ENCODE results near the gene SLIT3.

The SLIT3 gene

DNA sequence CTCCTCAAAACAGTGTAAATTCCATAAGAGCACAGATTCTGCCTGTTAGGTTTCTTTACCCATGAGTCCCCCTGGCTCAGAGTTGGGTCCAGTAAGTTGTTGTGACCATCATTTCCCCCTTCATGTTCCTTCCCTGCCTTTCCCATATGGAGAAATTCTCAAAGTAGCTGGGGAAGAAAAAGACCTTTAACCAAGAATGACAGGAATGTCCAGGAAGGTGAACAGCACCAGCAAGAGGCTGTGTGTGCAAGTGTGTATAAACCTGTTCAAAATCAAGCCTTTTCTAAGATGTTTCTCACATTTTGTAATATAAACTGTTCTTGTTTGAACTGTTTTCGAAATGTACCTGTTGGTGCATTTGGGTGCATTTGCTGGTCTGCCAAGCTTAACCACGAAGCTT is 238.2 kb downstream of the SLIT3 start:
- no peak for DNase-seq
- Histone ChIP-seq H3K9me3 (ENCODE audit: control insufficient read depth, low read length) (no peaks in the 10 kb centered on the region), H3K4me1 (ENCODE audit: control insufficient read depth, insufficient read depth, low read length, poor library complexity, severe bottlenecking) (no peaks in the 10 kb centered on the region), H3K27ac (ENCODE audit: insufficient read depth, low read length, poor library complexity, severe bottlenecking) (no peak overlapping the region), H3K36me3 (ENCODE audit: control insufficient read depth, insufficient read depth, low read length) (no peaks in the 10 kb centered on the region), H3K27me3 (replicated peaks; ENCODE audit: control insufficient read depth, insufficient read depth, low read length, poor library complexity, severe bottlenecking) (peaks cover 8% of the 10 kb centered on the region), H3K4me3 (ENCODE audit: insufficient read depth, low read depth, low read length, poor library complexity, severe bottlenecking) (no peak overlapping the region)

- Histone ChIP-seq H3K9me3 (ENCODE audit: control insufficient read depth, low read length) (no peaks in the 10 kb centered on the region), H3K27ac (ENCODE audit: insufficient read depth, low read length, poor library complexity, severe bottlenecking) (no peak overlapping the region), H3K27me3 (replicated peaks; ENCODE audit: control insufficient read depth, insufficient read depth, low read length, poor library complexity, severe bottlenecking) (no peaks in the 10 kb centered on the region), H3K4me1 (ENCODE audit: control insufficient read depth, insufficient read depth, low read length, poor library complexity, severe bottlenecking) (no peaks in the 10 kb centered on the region), H3K36me3 (ENCODE audit: control insufficient read depth, insufficient read depth, low read length) (no peaks in the 10 kb centered on the region), H3K4me3 (ENCODE audit: insufficient read depth, low read depth, low read length, poor library complexity, severe bottlenecking) (no peak overlapping the region)
- DNase-seq, result no peak
Measured at GRCh38 chr5:169054506-169054905, 246.4 kb downstream of the SLIT3 start.

DNA sequence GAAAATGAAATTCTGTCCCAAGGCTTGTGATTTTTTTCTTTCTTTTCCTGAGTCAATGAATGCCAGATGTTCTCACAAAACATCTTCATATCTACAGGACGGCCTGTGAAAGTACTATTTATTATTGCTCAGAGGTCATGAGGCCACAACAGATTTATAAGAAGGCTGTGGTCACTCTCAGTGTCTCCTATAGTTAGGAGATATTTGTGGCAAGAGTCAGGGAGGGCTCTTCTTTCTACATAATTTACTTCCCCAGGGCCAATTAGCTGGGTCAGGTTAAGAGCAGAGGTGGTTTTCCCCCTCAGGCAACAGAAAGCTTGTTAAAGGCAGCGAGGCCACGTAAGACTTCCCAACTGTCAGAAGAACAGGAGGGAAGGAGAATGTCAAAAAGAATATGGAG is 248.7 kb downstream of the SLIT3 start:
- no peak for DNase-seq
- H3K4me3 ChIP-seq (ENCODE audit: insufficient read depth, low read depth, low read length, poor library complexity, severe bottlenecking), result no peak overlapping the region
- no peaks in the 10 kb centered on the region for H3K9me3 ChIP-seq (ENCODE audit: control insufficient read depth, low read length)
- H3K27me3 ChIP-seq (replicated peaks; ENCODE audit: control insufficient read depth, insufficient read depth, low read length, poor library complexity, severe bottlenecking), result no peaks in the 10 kb centered on the region
- H3K36me3 ChIP-seq (ENCODE audit: control insufficient read depth, insufficient read depth, low read length), result no peaks in the 10 kb centered on the region
- H3K27ac ChIP-seq (ENCODE audit: insufficient read depth, low read length, poor library complexity, severe bottlenecking), result no peak overlapping the region
- H3K4me1 ChIP-seq (ENCODE audit: control insufficient read depth, insufficient read depth, low read length, poor library complexity, severe bottlenecking), result no peaks in the 10 kb centered on the region

- Histone ChIP-seq H3K4me3 (ENCODE audit: insufficient read depth, low read depth, low read length, poor library complexity, severe bottlenecking) (no peak overlapping the region), H3K4me1 (ENCODE audit: control insufficient read depth, insufficient read depth, low read length, poor library complexity, severe bottlenecking) (no peaks in the 10 kb centered on the region), H3K27me3 (replicated peaks; ENCODE audit: control insufficient read depth, insufficient read depth, low read length, poor library complexity, severe bottlenecking) (no peaks in the 10 kb centered on the region), H3K9me3 (ENCODE audit: control insufficient read depth, low read length) (no peaks in the 10 kb centered on the region), H3K27ac (ENCODE audit: insufficient read depth, low read length, poor library complexity, severe bottlenecking) (no peak overlapping the region), H3K36me3 (ENCODE audit: control insufficient read depth, insufficient read depth, low read length) (no peaks in the 10 kb centered on the region)
- no peak for DNase-seq
Measured at GRCh38 chr5:169051351-169051750, 249.6 kb downstream of the SLIT3 start.

DNA sequence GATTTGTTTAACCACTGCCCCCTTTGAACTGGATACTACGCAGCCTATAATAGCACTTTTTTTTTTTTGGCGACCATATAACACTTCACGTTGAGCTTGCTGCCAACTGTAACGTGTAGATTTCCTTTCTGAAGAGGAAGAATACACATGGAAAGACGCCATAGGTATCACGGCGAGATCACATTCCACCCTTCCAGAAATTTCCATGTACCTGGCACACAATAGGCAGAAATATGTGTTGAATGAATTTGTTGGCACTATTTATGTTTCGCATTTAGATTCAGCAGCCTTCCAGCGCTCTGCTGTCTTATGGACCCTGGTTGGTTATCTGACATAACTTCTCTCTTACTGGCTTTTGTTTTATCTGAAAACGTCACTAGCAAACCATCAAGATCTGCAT is 250.3 kb downstream of the SLIT3 start:
- no peak for DNase-seq
- no peaks in the 10 kb centered on the region for H3K36me3 ChIP-seq (ENCODE audit: control insufficient read depth, insufficient read depth, low read length)
- no peak overlapping the region for H3K4me3 ChIP-seq (ENCODE audit: insufficient read depth, low read depth, low read length, poor library complexity, severe bottlenecking)
- H3K4me1 ChIP-seq (ENCODE audit: control insufficient read depth, insufficient read depth, low read length, poor library complexity, severe bottlenecking), result no peaks in the 10 kb centered on the region
- no peaks in the 10 kb centered on the region for H3K27me3 ChIP-seq (replicated peaks; ENCODE audit: control insufficient read depth, insufficient read depth, low read length, poor library complexity, severe bottlenecking)
- no peaks in the 10 kb centered on the region for H3K9me3 ChIP-seq (ENCODE audit: control insufficient read depth, low read length)
- no peak overlapping the region for H3K27ac ChIP-seq (ENCODE audit: insufficient read depth, low read length, poor library complexity, severe bottlenecking)

DNA sequence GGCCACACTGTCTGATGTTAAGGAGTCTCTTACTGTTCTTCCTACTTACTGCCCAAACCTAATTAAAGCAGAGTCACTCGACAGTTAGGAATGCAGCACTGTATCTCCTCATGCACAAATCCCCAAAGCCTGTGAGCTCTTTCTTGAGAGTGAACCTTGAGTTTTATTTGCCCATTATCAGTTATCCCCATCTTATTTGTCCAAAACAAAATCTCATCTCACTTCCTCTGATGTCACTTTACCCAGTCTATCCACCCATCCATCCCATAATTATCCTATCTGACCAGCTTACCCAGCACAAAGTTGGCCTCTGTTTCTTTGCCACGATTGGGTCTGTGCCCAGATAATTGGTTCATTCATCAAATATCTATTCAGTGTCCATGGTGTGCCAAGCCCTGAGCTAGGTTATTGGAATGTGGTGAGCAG is 250.8 kb downstream of the SLIT3 start:
- Histone ChIP-seq H3K9me3 (ENCODE audit: control insufficient read depth, low read length) (no peaks in the 10 kb centered on the region), H3K27ac (ENCODE audit: insufficient read depth, low read length, poor library complexity, severe bottlenecking) (no peak overlapping the region), H3K36me3 (ENCODE audit: control insufficient read depth, insufficient read depth, low read length) (no peaks in the 10 kb centered on the region), H3K4me1 (ENCODE audit: control insufficient read depth, insufficient read depth, low read length, poor library complexity, severe bottlenecking) (no peaks in the 10 kb centered on the region), H3K27me3 (replicated peaks; ENCODE audit: control insufficient read depth, insufficient read depth, low read length, poor library complexity, severe bottlenecking) (no peaks in the 10 kb centered on the region), H3K4me3 (ENCODE audit: insufficient read depth, low read depth, low read length, poor library complexity, severe bottlenecking) (no peak overlapping the region)
- DNase-seq, result no peak

GRCh38 chr5:169049712-169050111 is 251.2 kb downstream of the SLIT3 start:
- no peak for DNase-seq
- Histone ChIP-seq H3K4me3 (ENCODE audit: insufficient read depth, low read depth, low read length, poor library complexity, severe bottlenecking) (no peak overlapping the region), H3K27ac (ENCODE audit: insufficient read depth, low read length, poor library complexity, severe bottlenecking) (no peak overlapping the region), H3K36me3 (ENCODE audit: control insufficient read depth, insufficient read depth, low read length) (no peaks in the 10 kb centered on the region), H3K27me3 (replicated peaks; ENCODE audit: control insufficient read depth, insufficient read depth, low read length, poor library complexity, severe bottlenecking) (no peaks in the 10 kb centered on the region), H3K4me1 (ENCODE audit: control insufficient read depth, insufficient read depth, low read length, poor library complexity, severe bottlenecking) (no peaks in the 10 kb centered on the region), H3K9me3 (ENCODE audit: control insufficient read depth, low read length) (no peaks in the 10 kb centered on the region)

DNA sequence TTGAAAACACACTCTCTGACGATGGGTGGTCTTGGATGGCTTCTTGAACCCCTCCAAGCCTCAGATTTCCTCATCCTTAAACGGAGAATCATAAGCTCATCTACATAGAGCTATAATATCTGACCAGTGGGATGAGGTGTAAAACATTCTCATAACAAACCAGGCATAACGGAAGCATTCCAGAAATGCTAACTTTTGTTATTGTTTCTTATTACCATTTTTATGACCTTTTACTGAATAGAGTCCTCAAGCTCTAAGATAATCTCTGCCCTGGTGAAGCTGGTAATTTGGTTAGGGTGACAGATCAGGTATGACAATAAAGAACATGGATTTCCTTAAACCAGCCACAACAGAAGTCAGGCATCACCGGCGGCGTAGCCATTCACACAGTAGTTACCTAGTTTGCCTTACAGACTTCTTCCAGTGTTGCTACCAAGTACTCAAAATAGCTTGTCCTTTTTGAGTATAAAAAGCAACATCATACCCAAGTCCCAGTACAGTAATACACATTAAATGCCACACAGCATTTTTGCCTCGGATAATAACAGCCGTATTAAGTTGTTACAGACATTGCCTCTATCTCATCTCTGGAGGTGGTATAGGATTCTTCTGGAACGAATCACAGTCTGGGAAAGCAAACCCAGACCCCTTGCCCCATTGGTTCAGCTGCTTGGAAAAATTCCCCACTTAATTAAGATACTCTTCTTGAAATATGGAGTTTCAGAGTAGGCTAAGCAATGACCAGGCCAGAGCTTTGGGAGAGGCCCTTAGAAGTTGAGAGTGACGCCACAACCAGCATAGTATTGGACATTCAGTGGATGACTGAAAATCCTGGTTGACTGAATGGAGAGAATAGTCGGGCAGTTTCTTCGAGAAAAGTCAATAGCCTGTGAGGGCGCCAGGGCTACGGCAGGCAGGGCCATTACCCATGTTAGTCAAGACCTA is 252.5 kb downstream of the SLIT3 start:
- DNase-seq, result no peak
- Histone ChIP-seq H3K36me3 (ENCODE audit: control insufficient read depth, insufficient read depth, low read length) (no peaks in the 10 kb centered on the region), H3K27ac (ENCODE audit: insufficient read depth, low read length, poor library complexity, severe bottlenecking) (no peak overlapping the region), H3K4me3 (ENCODE audit: insufficient read depth, low read depth, low read length, poor library complexity, severe bottlenecking) (no peak overlapping the region), H3K4me1 (ENCODE audit: control insufficient read depth, insufficient read depth, low read length, poor library complexity, severe bottlenecking) (no peaks in the 10 kb centered on the region), H3K9me3 (ENCODE audit: control insufficient read depth, low read length) (no peaks in the 10 kb centered on the region), H3K27me3 (replicated peaks; ENCODE audit: control insufficient read depth, insufficient read depth, low read length, poor library complexity, severe bottlenecking) (no peaks in the 10 kb centered on the region)

GRCh38 chr5:169044962-169045361 is 256.0 kb downstream of the SLIT3 start:
- H3K4me1 ChIP-seq (ENCODE audit: control insufficient read depth, insufficient read depth, low read length, poor library complexity, severe bottlenecking), result no peaks in the 10 kb centered on the region
- no peak for DNase-seq
- H3K9me3 ChIP-seq (ENCODE audit: control insufficient read depth, low read length), result no peaks in the 10 kb centered on the region
- no peak overlapping the region for H3K4me3 ChIP-seq (ENCODE audit: insufficient read depth, low read depth, low read length, poor library complexity, severe bottlenecking)
- no peaks in the 10 kb centered on the region for H3K36me3 ChIP-seq (ENCODE audit: control insufficient read depth, insufficient read depth, low read length)
- no peaks in the 10 kb centered on the region for H3K27me3 ChIP-seq (replicated peaks; ENCODE audit: control insufficient read depth, insufficient read depth, low read length, poor library complexity, severe bottlenecking)
- no peak overlapping the region for H3K27ac ChIP-seq (ENCODE audit: insufficient read depth, low read length, poor library complexity, severe bottlenecking)

DNA sequence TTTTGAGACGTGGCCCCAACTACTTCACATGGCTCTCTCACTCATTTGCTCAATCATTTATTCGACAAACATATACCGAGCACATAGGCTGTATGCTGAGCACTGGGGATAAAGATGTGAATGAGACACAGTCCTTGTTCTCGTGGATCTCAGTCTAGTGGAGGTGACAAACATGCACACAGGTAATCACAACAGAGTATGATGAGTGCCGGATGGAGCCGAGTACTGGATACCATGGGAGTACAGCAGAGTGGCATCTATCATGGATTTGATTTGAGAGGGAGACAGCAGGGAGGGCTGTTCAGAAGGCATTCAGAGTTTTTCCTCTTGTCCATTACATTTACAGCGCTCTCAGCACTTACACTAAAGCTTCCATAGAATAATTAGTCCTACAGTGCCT is 259.8 kb downstream of the SLIT3 start:
- Histone ChIP-seq H3K27me3 (replicated peaks; ENCODE audit: control insufficient read depth, insufficient read depth, low read length, poor library complexity, severe bottlenecking) (no peaks in the 10 kb centered on the region), H3K4me1 (ENCODE audit: control insufficient read depth, insufficient read depth, low read length, poor library complexity, severe bottlenecking) (no peaks in the 10 kb centered on the region), H3K4me3 (ENCODE audit: insufficient read depth, low read depth, low read length, poor library complexity, severe bottlenecking) (no peak overlapping the region), H3K36me3 (ENCODE audit: control insufficient read depth, insufficient read depth, low read length) (no peaks in the 10 kb centered on the region), H3K27ac (ENCODE audit: insufficient read depth, low read length, poor library complexity, severe bottlenecking) (no peak overlapping the region), H3K9me3 (ENCODE audit: control insufficient read depth, low read length) (no peaks in the 10 kb centered on the region)
- DNase-seq, result no peak
